Daoy (cell line): ENCODE measurements around the gene URB2. TPM values are rescaled to one million over a fixed set of nuclear protein-coding genes. Genes with fewer than 3 reads are reported as not detected.
"Not testable (repeated sequence)": the region's sequence is repeated elsewhere in the genome, so short reads cannot be mapped to it uniquely, and the experiment has no call there.

Experiments used
- DNase-seq: peaks from one replicate; pipeline ENCODE4 v3.0.0-alpha.2; 2015; ENCODE audit warnings: low read depth
- total RNA-seq: library from RNA; depleted of rRNA; stranded (reverse); fragments of >200 nt; shearing (Covaris generic); gene quantifications from 2 replicates; pipeline ENCODE4 v1.2.3, GENCODE V29; 2014; rRNA removed

Gene URB2
- total RNA-seq, 1 experiment from 2014 or later = 23.0 TPM

GRCh38 chr1:229693129-229693900, 67.3 kb downstream of the URB2 start:
- DNase-seq = no peak

- DNase-seq = peak; percentile 96
Measured at GRCh38 chr1:229694053-229694693, 68.1 kb downstream of the URB2 start.

GRCh38 chr1:229696385-229696784, 70.3 kb downstream of the URB2 start:
- no peak for DNase-seq

- DNase-seq = no peak
Measured at GRCh38 chr1:229699613-229700267, 73.7 kb downstream of the URB2 start.

GRCh38 chr1:229704157-229704556, 78.1 kb downstream of the URB2 start:
- no peak for DNase-seq

- DNase-seq = not testable (repeated sequence)
Measured at GRCh38 chr1:229705152-229705551, 79.1 kb downstream of the URB2 start.

GRCh38 chr1:229707127-229707526, 81.1 kb downstream of the URB2 start:
- not testable (repeated sequence) for DNase-seq

- DNase-seq = no peak
Measured at GRCh38 chr1:229709500-229710013, 83.5 kb downstream of the URB2 start.

Other genes starting within 250 kb of the URB2 start
- gene ACTA1, start 192.2 kb upstream of the URB2 start, total RNA-seq = not detected in 2 replicates
- gene NUP133, start 117.9 kb upstream of the URB2 start, total RNA-seq = 55.8 and 57.0 TPM in 2 replicates
- 9.4 and 12.0 TPM in 2 replicates for gene ABCB10, start 67.5 kb upstream of the URB2 start, total RNA-seq
- gene TAF5L, start 125 bp upstream of the URB2 start, total RNA-seq = 13.2 and 18.7 TPM in 2 replicates